Renal cortical epithelial cell (primary cell): ENCODE results near the gene OR4A47. TPM values are rescaled to one million over a fixed set of nuclear protein-coding genes. Genes with fewer than 3 reads are reported as not detected.
"Not testable (repeated sequence)": the region's sequence is repeated elsewhere in the genome, so short reads cannot be mapped to it uniquely, and the experiment has no call there.

ENCODE experiments used
- DNase-seq: peaks from one replicate; pipeline ENCODE4 v3.0.0-alpha.2; 2011; ENCODE audit warnings: low read depth
- total RNA-seq: library from RNA; depleted of rRNA; stranded (reverse); fragments of >200 nt; gene quantifications from 2 replicates; pipeline ENCODE4 v1.2.3, GENCODE V29; 2014

The OR4A47 gene, protein sequence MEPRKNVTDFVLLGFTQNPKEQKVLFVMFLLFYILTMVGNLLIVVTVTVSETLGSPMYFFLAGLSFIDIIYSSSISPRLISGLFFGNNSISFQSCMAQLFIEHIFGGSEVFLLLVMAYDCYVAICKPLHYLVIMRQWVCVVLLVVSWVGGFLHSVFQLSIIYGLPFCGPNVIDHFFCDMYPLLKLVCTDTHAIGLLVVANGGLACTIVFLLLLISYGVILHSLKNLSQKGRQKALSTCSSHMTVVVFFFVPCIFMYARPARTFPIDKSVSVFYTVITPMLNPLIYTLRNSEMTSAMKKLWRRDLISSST
- total RNA-seq = not detected in 2 replicates

- DNase-seq = not testable (repeated sequence)
These were observed at the start of gene OR4A47 for GRCh38 chr11:48488493-48488892. Gene OR4A47, plus strand, starts transcription at chr11:48488793. Its CDS starts 0 bp downstream, at chr11:48488793.

DNA sequence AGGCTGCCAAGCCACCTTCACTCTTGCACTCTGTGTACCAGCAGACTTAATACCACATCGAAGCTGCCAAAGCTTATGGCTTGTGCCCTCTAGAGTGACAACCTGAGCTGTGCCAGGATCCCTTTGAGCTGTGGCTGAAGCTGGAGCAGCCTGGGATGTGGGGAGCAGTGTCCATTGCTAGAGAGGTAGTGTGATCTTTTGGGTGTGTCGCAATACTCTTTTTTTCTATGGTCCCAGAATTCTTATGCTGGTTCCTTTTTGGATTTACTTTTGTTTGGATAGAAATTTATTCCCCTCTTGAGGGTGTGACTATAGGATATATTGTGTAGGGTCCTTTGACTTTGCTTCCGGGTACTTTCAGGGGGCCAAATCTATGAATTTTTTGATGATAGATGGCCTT, 32.7 kb upstream of the OR4A47 start:
- DNase-seq = not testable (repeated sequence)

- not testable (repeated sequence) for DNase-seq
These were observed 14.6 kb upstream of the OR4A47 start for GRCh38 chr11:48473966-48474365.

- not testable (repeated sequence) for DNase-seq
These were observed 13.9 kb upstream of the OR4A47 start for GRCh38 chr11:48474703-48475102.

- DNase-seq = not testable (repeated sequence)
These were observed 17.6 kb downstream of the OR4A47 start for GRCh38 chr11:48506169-48506568.

DNA sequence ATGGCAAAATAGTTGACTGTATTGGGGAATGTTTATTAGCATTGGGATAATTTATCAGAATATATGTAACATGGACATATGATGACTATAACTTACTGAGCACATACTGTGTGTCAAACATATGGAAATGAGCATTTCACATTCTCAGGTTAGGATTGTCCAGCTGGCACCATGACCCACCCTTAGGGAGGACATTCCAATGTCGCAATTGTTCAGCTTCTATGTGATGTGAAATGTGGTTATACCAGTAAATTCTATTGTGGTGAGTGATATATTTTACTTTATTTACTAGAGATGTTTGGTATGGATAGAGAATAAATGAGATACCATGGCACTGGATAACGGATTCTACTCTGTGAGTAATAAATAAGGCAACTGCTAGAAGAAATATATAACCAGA, 50.4 kb downstream of the OR4A47 start:
- DNase-seq = no peak

Other genes with a start within 250 kb of the OR4A47 start
- gene OR4X2, start 243.7 kb upstream of the OR4A47 start, total RNA-seq = not detected in 2 replicates
- gene OR4X1, start 224.9 kb upstream of the OR4A47 start, total RNA-seq = not detected in 2 replicates
- gene OR4S1, start 182.6 kb upstream of the OR4A47 start, total RNA-seq = not detected in 2 replicates
- not detected in 2 replicates for gene OR4C3, start 163.9 kb upstream of the OR4A47 start, total RNA-seq
- gene OR4C5, start 122.3 kb upstream of the OR4A47 start, total RNA-seq = not detected in 2 replicates